Caco-2 (cell line): ENCODE results near the gene TREH. TPM values are rescaled to one million over a fixed set of nuclear protein-coding genes. Genes with fewer than 3 reads are reported as not detected.

Source experiments
- BruUV-seq: library from RNA; stranded (reverse); fragments of 400-500 nt; replicated peaks from 2 replicates; lab custom pipeline; 2021; lab: Mats Ljungman, UMichigan
- CTCF ChIA-PET: fragments of 300-600 bp; sonication (Branson Sonifier 250); formaldehyde crosslinking; loops from one replicate; lab custom pipeline; 2022; ENCODE audit warnings: antibody characterized with exemption; lab: Charles Lee
- POLR2A ChIA-PET: fragments of 300-600 bp; sonication (Branson Sonifier 250); formaldehyde crosslinking; loops from one replicate; lab custom pipeline; 2022; ENCODE audit warnings: antibody characterized with exemption; lab: Charles Lee
- DNase-seq, 2 experiments: peaks; one replicate each; pipeline versions ENCODE4 v3.0.0 to v3.0.0-alpha.2; 2020 to 2022
- H3K27me3 ChIP-seq: replicated peaks from 2 replicates; pipeline ENCODE4 v1.6.0; 2011; ENCODE audit warnings: low read length; ENCODE audit not compliant: control insufficient read depth, insufficient read depth
- H3K36me3 ChIP-seq: 2 replicates; pipeline ENCODE4 v1.5.1; 2011; ENCODE audit warnings: low read length; ENCODE audit not compliant: control insufficient read depth, insufficient read depth
- H3K4me1 ChIP-seq: fragments of 250-450 bp; sonication (Bioruptor Pico); 2 replicates; pipeline ENCODE4 v1.5.1; 2020; ENCODE audit warnings: mild to moderate bottlenecking
- H3K4me3 ChIP-seq: 2 replicates; pipeline ENCODE4 v1.5.1; 2011; ENCODE audit warnings: low read depth, mild to moderate bottlenecking, control low read depth, low read length
- H3K9me3 ChIP-seq: fragments of 250-450 bp; sonication (Bioruptor Pico); 2 replicates; pipeline ENCODE4 v1.5.1; 2020; ENCODE audit warnings: mild to moderate bottlenecking, moderate library complexity
- H3K27ac Mint-ChIP-seq: one replicate; pipeline ENCODE4 v1.8.0; 2022; ENCODE audit warnings: mixed read lengths; ENCODE audit not compliant: unreplicated experiment
- H3K27me3 Mint-ChIP-seq: one replicate; pipeline ENCODE4 v1.8.0; 2022; ENCODE audit warnings: mixed read lengths; ENCODE audit not compliant: insufficient read depth, unreplicated experiment
- H3K36me3 Mint-ChIP-seq: one replicate; pipeline ENCODE4 v1.8.0; 2022; ENCODE audit warnings: mild to moderate bottlenecking, mixed read lengths; ENCODE audit not compliant: insufficient read depth, unreplicated experiment
- H3K4me1 Mint-ChIP-seq: one replicate; pipeline ENCODE4 v1.8.0; 2022; ENCODE audit warnings: low read depth, mixed read lengths; ENCODE audit not compliant: unreplicated experiment
- H3K4me3 Mint-ChIP-seq: one replicate; pipeline ENCODE4 v1.8.0; 2022; ENCODE audit warnings: mild to moderate bottlenecking, moderate library complexity, mixed read lengths; ENCODE audit not compliant: unreplicated experiment
- H3K9me3 Mint-ChIP-seq: one replicate; pipeline ENCODE4 v1.8.0; 2022; ENCODE audit warnings: mixed read lengths; ENCODE audit not compliant: unreplicated experiment
- CTCF ChIP-seq, 2 experiments: fragments of 200-600 bp in 1 of 2; IDR thresholded peaks; 1 replicate in 1 of 2; 2 replicates in 1 of 2; pipeline versions ENCODE4 v1.5.1 to v1.8.0; 2011 to 2022; ENCODE audit warnings: antibody characterized with exemption in 1 of 2, control low read depth in 1 of 2, inconsistent platforms in 1 of 2, low read depth in 1 of 2, low read length in 1 of 2, mild to moderate bottlenecking in 1 of 2, moderate library complexity in 1 of 2; ENCODE audit not compliant: insufficient read depth in 1 of 2, severe bottlenecking in 1 of 2, unreplicated experiment in 1 of 2
- intact Hi-C: fragments of 100-400 bp; cut with micrococcal nuclease; formaldehyde crosslinking; loops from one replicate; pipeline ENCODE4 v1.10.0; 2022; ENCODE audit not compliant: unreplicated experiment
- total RNA-seq: library from RNA; stranded (reverse); gene quantifications from 2 replicates; pipeline ENCODE4 v1.2.3, GENCODE V29; 2022

TREH gene
- total RNA-seq, 1 experiment from 2014 or later = not detected

GRCh38 chr11:118645066-118645715 lies 34.3 kb downstream of the TREH start:
- Histone ChIP-seq H3K36me3 (peaks cover 11% of the 10 kb centered on the region), H3K27me3 (no peaks in the 10 kb centered on the region), H3K4me1 (peaks cover 8% of the 10 kb centered on the region), H3K4me3 (no peak overlapping the region), H3K9me3 (no peaks in the 10 kb centered on the region)
- CTCF ChIA-PET = interaction anchor here (0.5 kb wide), 1 partner anchor 449 kb away, joined by 6 read pairs; no protein-coding TSS in a partner anchor
- POLR2A ChIA-PET = no interaction called here
- Mint-ChIP-seq H3K27ac (no peak overlapping the region), H3K9me3 (no peaks in the 10 kb centered on the region), H3K4me3 (no peak overlapping the region), H3K4me1 (peaks cover 6% of the 10 kb centered on the region), H3K27me3 (no peaks in the 10 kb centered on the region), H3K36me3 (peaks cover 61% of the 10 kb centered on the region)
- intact Hi-C loops = no loop called here
- no peak for DNase-seq
- BruUV-seq = no TSS peak
- TF ChIP-seq CTCF (IDR thresholded peaks at IDR 0.05; ENCODE audit: insufficient read depth in 1 of 2, low read depth in 1 of 2, low read length in 1 of 2, severe bottlenecking in 1 of 2, unreplicated experiment in 1 of 2) = no peak

GRCh38 chr11:118644496-118644895 lies 35.0 kb downstream of the TREH start:
- H3K27me3 ChIP-seq = no peaks in the 10 kb centered on the region
- BruUV-seq = no TSS peak
- peaks cover 11% of the 10 kb centered on the region for H3K36me3 ChIP-seq
- no peak overlapping the region for H3K4me3 Mint-ChIP-seq
- no peak for DNase-seq
- ChIA-PET CTCF (interaction anchor here (0.8 kb wide), 1 partner anchor 37 kb away, joined by 3 read pairs; the partner anchor contains the start of gene PHLDB1), POLR2A (no interaction called here)
- peaks cover 54% of the 10 kb centered on the region for H3K36me3 Mint-ChIP-seq
- no peak overlapping the region for H3K27ac Mint-ChIP-seq
- no peaks in the 10 kb centered on the region for H3K9me3 ChIP-seq
- intact Hi-C loops = no loop called here
- H3K27me3 Mint-ChIP-seq = no peaks in the 10 kb centered on the region
- H3K4me3 ChIP-seq = no peak overlapping the region
- no peaks in the 10 kb centered on the region for H3K9me3 Mint-ChIP-seq
- TF ChIP-seq CTCF (IDR thresholded peaks at IDR 0.05; ENCODE audit: insufficient read depth in 1 of 2, low read depth in 1 of 2, low read length in 1 of 2, severe bottlenecking in 1 of 2, unreplicated experiment in 1 of 2) = no peak
- H3K4me1 Mint-ChIP-seq = no peaks in the 10 kb centered on the region
- H3K4me1 ChIP-seq = peaks cover 1% of the 10 kb centered on the region

- ChIA-PET POLR2A (no interaction called here), CTCF (interaction anchor here (0.8 kb wide), 1 partner anchor 37 kb away, joined by 3 read pairs; the partner anchor contains the start of gene PHLDB1)
- H3K4me1 ChIP-seq = no peaks in the 10 kb centered on the region
- Mint-ChIP-seq H3K9me3 (no peaks in the 10 kb centered on the region), H3K27ac (no peak overlapping the region), H3K4me1 (no peaks in the 10 kb centered on the region), H3K4me3 (no peak overlapping the region), H3K27me3 (no peaks in the 10 kb centered on the region), H3K36me3 (peaks cover 51% of the 10 kb centered on the region)
- H3K27me3 ChIP-seq = no peaks in the 10 kb centered on the region
- intact Hi-C loops = no loop called here
- H3K4me3 ChIP-seq = no peak overlapping the region
- no TSS peak for BruUV-seq
- no peak for DNase-seq
- peaks cover 11% of the 10 kb centered on the region for H3K36me3 ChIP-seq
- no peak for TF ChIP-seq CTCF (IDR thresholded peaks at IDR 0.05; ENCODE audit: insufficient read depth in 1 of 2, low read depth in 1 of 2, low read length in 1 of 2, severe bottlenecking in 1 of 2, unreplicated experiment in 1 of 2)
- H3K9me3 ChIP-seq = no peaks in the 10 kb centered on the region
These were observed 35.5 kb downstream of the TREH start for GRCh38 chr11:118643995-118644345.
